ENCODE measurements around the gene LGI2. TPM values are rescaled to one million over a fixed set of nuclear protein-coding genes. Genes with fewer than 3 reads are reported as not detected.

Gene LGI2
- total RNA-seq, 2 donors from 2014 or later: not detected

- H3K27me3 Mint-ChIP-seq: peaks cover 21% of the 10 kb centered on the region
- no peak overlapping the region for H3K4me3 Mint-ChIP-seq
- ATAC-seq (replicated peaks): no peak
- no peak overlapping the region for H3K27ac Mint-ChIP-seq
- no peaks in the 10 kb centered on the region for H3K36me3 Mint-ChIP-seq (ENCODE audit: low read depth)
- H3K9me3 Mint-ChIP-seq: peaks cover 5% of the 10 kb centered on the region
- H3K4me1 Mint-ChIP-seq: no peaks in the 10 kb centered on the region
Measured at GRCh38 chr4:24970635-24971034, 60.1 kb downstream of the LGI2 start.

GRCh38 chr4:24970191-24970590 lies 60.6 kb downstream of the LGI2 start:
- Mint-ChIP-seq H3K4me1 (no peaks in the 10 kb centered on the region), H3K36me3 (ENCODE audit: low read depth) (no peaks in the 10 kb centered on the region), H3K9me3 (peaks cover 5% of the 10 kb centered on the region), H3K4me3 (no peak overlapping the region), H3K27ac (no peak overlapping the region), H3K27me3 (peaks cover 18% of the 10 kb centered on the region)
- ATAC-seq (replicated peaks): no peak

- H3K9me3 Mint-ChIP-seq: peaks cover 5% of the 10 kb centered on the region
- H3K4me1 Mint-ChIP-seq: no peaks in the 10 kb centered on the region
- H3K27me3 Mint-ChIP-seq: peaks cover 11% of the 10 kb centered on the region
- no peaks in the 10 kb centered on the region for H3K36me3 Mint-ChIP-seq (ENCODE audit: low read depth)
- no peak overlapping the region for H3K4me3 Mint-ChIP-seq
- no peak overlapping the region for H3K27ac Mint-ChIP-seq
- ATAC-seq (replicated peaks): no peak
Measured at GRCh38 chr4:24969486-24969885, 61.3 kb downstream of the LGI2 start.

GRCh38 chr4:24968992-24969391 lies 61.8 kb downstream of the LGI2 start:
- Mint-ChIP-seq H3K4me1 (no peaks in the 10 kb centered on the region), H3K4me3 (no peak overlapping the region), H3K9me3 (peaks cover 5% of the 10 kb centered on the region), H3K36me3 (ENCODE audit: low read depth) (no peaks in the 10 kb centered on the region), H3K27ac (no peak overlapping the region), H3K27me3 (peaks cover 9% of the 10 kb centered on the region)
- no peak for ATAC-seq (replicated peaks)

- no peaks in the 10 kb centered on the region for H3K36me3 Mint-ChIP-seq (ENCODE audit: low read depth)
- no peaks in the 10 kb centered on the region for H3K4me1 Mint-ChIP-seq
- H3K4me3 Mint-ChIP-seq: no peak overlapping the region
- peaks cover 5% of the 10 kb centered on the region for H3K9me3 Mint-ChIP-seq
- ATAC-seq (replicated peaks): no peak
- H3K27ac Mint-ChIP-seq: no peak overlapping the region
- H3K27me3 Mint-ChIP-seq: peaks cover 9% of the 10 kb centered on the region
Measured at GRCh38 chr4:24968278-24968677, 62.5 kb downstream of the LGI2 start.

GRCh38 chr4:24967346-24967745 lies 63.4 kb downstream of the LGI2 start:
- Mint-ChIP-seq H3K4me3 (no peak overlapping the region), H3K4me1 (no peaks in the 10 kb centered on the region), H3K9me3 (peaks cover 5% of the 10 kb centered on the region), H3K27me3 (peaks cover 3% of the 10 kb centered on the region), H3K27ac (no peak overlapping the region), H3K36me3 (ENCODE audit: low read depth) (no peaks in the 10 kb centered on the region)
- ATAC-seq (replicated peaks): no peak

- no peak overlapping the region for H3K27ac Mint-ChIP-seq
- no peaks in the 10 kb centered on the region for H3K36me3 Mint-ChIP-seq (ENCODE audit: low read depth)
- no peak for ATAC-seq (replicated peaks)
- H3K4me3 Mint-ChIP-seq: no peak overlapping the region
- H3K27me3 Mint-ChIP-seq: no peaks in the 10 kb centered on the region
- H3K9me3 Mint-ChIP-seq: peaks cover 5% of the 10 kb centered on the region
- H3K4me1 Mint-ChIP-seq: no peaks in the 10 kb centered on the region
Measured at GRCh38 chr4:24966076-24966475, 64.7 kb downstream of the LGI2 start.

GRCh38 chr4:24965627-24966026 lies 65.1 kb downstream of the LGI2 start:
- no peak overlapping the region for H3K4me3 Mint-ChIP-seq
- H3K36me3 Mint-ChIP-seq (ENCODE audit: low read depth): no peaks in the 10 kb centered on the region
- H3K9me3 Mint-ChIP-seq: peaks cover 5% of the 10 kb centered on the region
- H3K27me3 Mint-ChIP-seq: no peaks in the 10 kb centered on the region
- no peaks in the 10 kb centered on the region for H3K4me1 Mint-ChIP-seq
- H3K27ac Mint-ChIP-seq: no peak overlapping the region
- ATAC-seq (replicated peaks): no peak

GRCh38 chr4:24963277-24963676 lies 67.5 kb downstream of the LGI2 start:
- peaks cover 5% of the 10 kb centered on the region for H3K9me3 Mint-ChIP-seq
- no peaks in the 10 kb centered on the region for H3K36me3 Mint-ChIP-seq (ENCODE audit: low read depth)
- H3K4me3 Mint-ChIP-seq: no peak overlapping the region
- H3K27me3 Mint-ChIP-seq: no peaks in the 10 kb centered on the region
- H3K27ac Mint-ChIP-seq: no peak overlapping the region
- ATAC-seq (replicated peaks): no peak
- H3K4me1 Mint-ChIP-seq: no peaks in the 10 kb centered on the region

GRCh38 chr4:24957886-24958285 lies 72.9 kb downstream of the LGI2 start:
- Mint-ChIP-seq H3K4me1 (no peaks in the 10 kb centered on the region), H3K36me3 (ENCODE audit: low read depth) (no peaks in the 10 kb centered on the region), H3K27me3 (peaks cover 5% of the 10 kb centered on the region), H3K4me3 (no peak overlapping the region), H3K9me3 (peaks cover 5% of the 10 kb centered on the region), H3K27ac (no peak overlapping the region)
- no peak for ATAC-seq (replicated peaks)

GRCh38 chr4:24956763-24957162 lies 74.0 kb downstream of the LGI2 start:
- Mint-ChIP-seq H3K4me1 (no peaks in the 10 kb centered on the region), H3K4me3 (no peak overlapping the region), H3K36me3 (ENCODE audit: low read depth) (no peaks in the 10 kb centered on the region), H3K27me3 (peaks cover 5% of the 10 kb centered on the region), H3K9me3 (peaks cover 5% of the 10 kb centered on the region), H3K27ac (no peak overlapping the region)
- ATAC-seq (replicated peaks): no peak

GRCh38 chr4:24956091-24956490 lies 74.7 kb downstream of the LGI2 start:
- H3K27me3 Mint-ChIP-seq: peaks cover 5% of the 10 kb centered on the region
- H3K4me1 Mint-ChIP-seq: no peaks in the 10 kb centered on the region
- ATAC-seq (replicated peaks): no peak
- H3K4me3 Mint-ChIP-seq: no peak overlapping the region
- H3K36me3 Mint-ChIP-seq (ENCODE audit: low read depth): no peaks in the 10 kb centered on the region
- no peak overlapping the region for H3K27ac Mint-ChIP-seq
- H3K9me3 Mint-ChIP-seq: peaks cover 5% of the 10 kb centered on the region

GRCh38 chr4:24952667-24953066 lies 78.1 kb downstream of the LGI2 start:
- H3K4me1 Mint-ChIP-seq: no peaks in the 10 kb centered on the region
- H3K27ac Mint-ChIP-seq: no peak overlapping the region
- H3K9me3 Mint-ChIP-seq: peaks cover 5% of the 10 kb centered on the region
- no peak for ATAC-seq (replicated peaks)
- no peak overlapping the region for H3K4me3 Mint-ChIP-seq
- no peaks in the 10 kb centered on the region for H3K36me3 Mint-ChIP-seq (ENCODE audit: low read depth)
- peaks cover 5% of the 10 kb centered on the region for H3K27me3 Mint-ChIP-seq

GRCh38 chr4:24949970-24950369 lies 80.8 kb downstream of the LGI2 start:
- ATAC-seq (replicated peaks): no peak

More at GRCh38 chr4:24949970-24950369, 80.8 kb downstream of the LGI2 start:
- no peaks in the 10 kb centered on the region for H3K4me1 Mint-ChIP-seq
- no peaks in the 10 kb centered on the region for H3K36me3 Mint-ChIP-seq (ENCODE audit: low read depth)
- peaks cover 5% of the 10 kb centered on the region for H3K27me3 Mint-ChIP-seq
- no peak overlapping the region for H3K4me3 Mint-ChIP-seq
- H3K27ac Mint-ChIP-seq: no peak overlapping the region
- peaks cover 5% of the 10 kb centered on the region for H3K9me3 Mint-ChIP-seq

All from activated T-helper 17 cell treated with anti-CD3 and anti-CD28 coated beads, Interleukin-2, amount 50 U/mL, for 72 hours (primary cell).